Common myeloid progenitor, CD34-positive (primary cell): ENCODE measurements around the gene KANK2. TPM values are rescaled to one million over a fixed set of nuclear protein-coding genes. Genes with fewer than 3 reads are reported as not detected.

Source experiments
- CTCF ChIA-PET: fragments of 350-600 bp; sonication (Branson Sonifier 250); formaldehyde crosslinking; loops from one replicate; lab custom pipeline; 2021; ENCODE audit warnings: antibody characterized with exemption; lab: Charles Lee
- POLR2A ChIA-PET: fragments of 350-600 bp; sonication (Branson Sonifier 250); formaldehyde crosslinking; loops from one replicate; lab custom pipeline; 2021; ENCODE audit warnings: antibody characterized with exemption; lab: Charles Lee
- DNase-seq, 3 donors: peaks; one replicate each; pipeline versions ENCODE4 v3.0.0 to v3.0.0-alpha.2; 2013
- H3K27ac ChIP-seq, 2 experiments: 1 replicate in 1 of 2; 2 replicates in 1 of 2; pipeline ENCODE4 v1.7.0; 2013; ENCODE audit warnings: inconsistent platforms in 2 of 2, low read length in 2 of 2, mild to moderate bottlenecking in 2 of 2, low read depth in 1 of 2, moderate library complexity in 1 of 2; ENCODE audit not compliant: severe bottlenecking in 2 of 2, insufficient read depth in 1 of 2, poor library complexity in 1 of 2
- H3K27me3 ChIP-seq, 5 experiments: replicated peaks in 2 of 5; 1 replicate in 3 of 5; 2 replicates in 2 of 5; pipeline versions ENCODE4 v1.6.1 to v1.7.0; 2013; ENCODE audit warnings: low read length in 4 of 5, mild to moderate bottlenecking in 2 of 5, moderate library complexity in 2 of 5, inconsistent platforms in 1 of 5; ENCODE audit not compliant: insufficient read depth in 5 of 5, control insufficient read depth in 4 of 5
- H3K36me3 ChIP-seq, 4 experiments: 1 replicate in 2 of 4; 2 replicates in 2 of 4; pipeline versions ENCODE4 v1.6.1 to v1.7.0; 2013; ENCODE audit warnings: low read length in 3 of 4, control low read depth in 1 of 4, mild to moderate bottlenecking in 1 of 4; ENCODE audit not compliant: control insufficient read depth in 4 of 4, insufficient read depth in 4 of 4
- H3K4me1 ChIP-seq, 4 experiments: 1 replicate in 3 of 4; 2 replicates in 1 of 4; pipeline versions ENCODE4 v1.6.1 to v1.7.1; 2013; ENCODE audit warnings: low read length in 3 of 4, mild to moderate bottlenecking in 3 of 4, control low read depth in 1 of 4, inconsistent platforms in 1 of 4, moderate library complexity in 1 of 4; ENCODE audit not compliant: control insufficient read depth in 4 of 4, insufficient read depth in 4 of 4; ENCODE audit errors: control extremely low read depth in 1 of 4
- H3K4me3 ChIP-seq, 7 experiments: 1 replicate in 4 of 7; 2 replicates in 3 of 7; pipeline versions ENCODE4 v1.5.1 to v1.7.0; 2013; ENCODE audit warnings: mild to moderate bottlenecking in 7 of 7, low read length in 6 of 7, moderate library complexity in 6 of 7, inconsistent platforms in 2 of 7, low read depth in 2 of 7, control low read depth in 1 of 7; ENCODE audit not compliant: insufficient read depth in 4 of 7, control insufficient read depth in 1 of 7; ENCODE audit errors: extremely low read depth in 1 of 7
- H3K9me3 ChIP-seq, 5 experiments: 1 replicate in 4 of 5; 2 replicates in 1 of 5; pipeline versions ENCODE4 v1.6.1 to v1.7.1; 2013; ENCODE audit warnings: low read length in 4 of 5, mild to moderate bottlenecking in 2 of 5, inconsistent platforms in 1 of 5, low read depth in 1 of 5, moderate library complexity in 1 of 5; ENCODE audit not compliant: control insufficient read depth in 4 of 5, insufficient read depth in 2 of 5; ENCODE audit errors: control extremely low read depth in 1 of 5
- WGBS: methylation state at CpG from one replicate; pipeline ENCODE4 v1.1.5; 2013; ENCODE audit not compliant: insufficient coverage; 5-methylcytosine and 5-hydroxymethylcytosine counted together
- polyA plus RNA-seq: library from polyadenylated mRNA; unstranded; fragments of 120-200 nt; gene quantifications from one replicate; pipeline ENCODE4 v1.2.1, GENCODE V29; 2013

Gene KANK2
- polyA plus RNA-seq = 19.4 TPM

DNA sequence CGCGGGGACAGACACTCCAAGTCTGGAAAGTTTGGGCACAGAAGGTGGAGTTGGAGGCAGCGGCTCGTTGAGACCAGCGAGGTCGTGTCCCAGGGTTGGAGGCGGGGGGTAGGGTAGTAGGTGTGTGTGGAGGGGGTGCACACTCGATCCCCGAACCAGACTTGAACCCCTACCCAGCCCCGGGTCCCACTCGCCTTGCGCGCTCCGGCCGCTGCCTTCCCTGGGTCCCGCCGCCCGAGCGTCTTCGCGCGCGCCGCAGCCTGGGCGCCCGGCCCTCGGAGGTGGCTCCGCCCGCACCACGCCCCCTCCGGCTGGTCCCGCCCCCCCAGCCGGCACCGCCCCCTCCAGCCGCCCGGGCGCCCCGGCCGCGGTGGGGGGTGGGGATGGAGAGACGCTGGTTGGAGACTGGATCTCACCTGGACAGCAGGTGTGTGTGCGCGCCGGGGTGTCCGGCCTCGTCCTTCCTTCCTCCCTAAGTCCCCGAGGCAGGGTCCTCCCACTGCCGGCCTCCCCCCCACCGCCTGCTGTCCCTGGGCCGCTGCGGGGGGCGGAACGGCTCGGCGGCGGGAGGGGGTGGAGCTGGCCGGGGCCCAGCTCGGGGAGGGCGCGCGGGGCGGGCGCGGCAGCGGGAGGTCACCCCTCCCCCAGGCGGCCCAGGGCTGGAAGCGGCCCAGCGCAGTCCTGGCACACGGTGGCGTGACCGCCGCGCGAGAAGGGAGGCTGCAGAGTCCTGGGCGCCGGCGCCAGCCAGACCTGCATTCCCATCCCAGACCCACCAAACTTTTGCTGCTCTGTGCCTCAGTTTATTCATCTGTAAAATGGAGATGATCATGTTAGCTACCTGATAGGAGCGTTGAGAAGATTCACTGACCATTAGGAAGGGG is at the start of gene KANK2:
Gene KANK2, minus strand, starts transcription at position 255 of the 884 bp plus-strand sequence. CDS start 3,034 bp downstream, outside the sequence.
- 2% methylated on average over 29 of the region's 78 CpGs for WGBS
- no peaks in the 10 kb centered on the region for H3K27me3 ChIP-seq
- H3K4me1 ChIP-seq = peaks cover 0 to 37% (median 26%) of the 10 kb centered on the region in 4 experiments
- H3K4me3 ChIP-seq = peak within 1 kb of the TSS; percentile 42 to 87 (median 72)
- ChIA-PET CTCF (interaction anchor here (1.0 to 1.5 kb wide), 3 partner anchors 8 to 44 kb away, joined by 3 to 4 read pairs (median 3); no protein-coding TSS in a partner anchor), POLR2A (no interaction called here)
- no peaks in the 10 kb centered on the region for H3K9me3 ChIP-seq
- peak within 1 kb of the TSS in 1 of 2 experiments; percentile 34 for H3K27ac ChIP-seq
- peak; percentile 65 to 79 (median 71) for DNase-seq
- peaks cover 0 to 15% (median 0%) of the 10 kb centered on the region in 4 experiments for H3K36me3 ChIP-seq

DNA sequence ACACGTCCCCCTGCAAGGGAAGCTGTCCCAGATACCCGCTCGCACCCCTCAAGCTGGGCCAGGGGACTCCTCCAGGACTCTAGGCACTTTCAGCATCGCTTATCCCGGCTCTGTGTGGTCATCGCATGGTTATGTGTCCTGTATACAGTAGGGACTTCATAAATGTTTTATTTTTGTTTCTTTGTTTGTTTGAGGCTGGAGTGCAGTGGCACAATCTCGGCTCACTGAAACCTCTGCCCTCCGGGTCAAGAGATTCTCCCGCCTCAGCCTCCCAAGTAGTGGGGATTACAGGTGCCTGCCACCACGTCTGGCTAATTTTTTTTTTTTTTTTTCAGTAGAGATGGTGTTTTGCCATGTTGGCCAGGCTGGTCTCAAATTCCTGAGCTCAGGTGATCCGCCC is 49.6 kb upstream of the KANK2 start:
- CTCF ChIA-PET = interaction anchor here (1.2 to 1.4 kb wide), 2 partner anchors 16 to 22 kb away, joined by 3 read pairs; no protein-coding TSS in a partner anchor
- WGBS = 98% methylated on average over 7 of the region's 11 CpGs

DNA sequence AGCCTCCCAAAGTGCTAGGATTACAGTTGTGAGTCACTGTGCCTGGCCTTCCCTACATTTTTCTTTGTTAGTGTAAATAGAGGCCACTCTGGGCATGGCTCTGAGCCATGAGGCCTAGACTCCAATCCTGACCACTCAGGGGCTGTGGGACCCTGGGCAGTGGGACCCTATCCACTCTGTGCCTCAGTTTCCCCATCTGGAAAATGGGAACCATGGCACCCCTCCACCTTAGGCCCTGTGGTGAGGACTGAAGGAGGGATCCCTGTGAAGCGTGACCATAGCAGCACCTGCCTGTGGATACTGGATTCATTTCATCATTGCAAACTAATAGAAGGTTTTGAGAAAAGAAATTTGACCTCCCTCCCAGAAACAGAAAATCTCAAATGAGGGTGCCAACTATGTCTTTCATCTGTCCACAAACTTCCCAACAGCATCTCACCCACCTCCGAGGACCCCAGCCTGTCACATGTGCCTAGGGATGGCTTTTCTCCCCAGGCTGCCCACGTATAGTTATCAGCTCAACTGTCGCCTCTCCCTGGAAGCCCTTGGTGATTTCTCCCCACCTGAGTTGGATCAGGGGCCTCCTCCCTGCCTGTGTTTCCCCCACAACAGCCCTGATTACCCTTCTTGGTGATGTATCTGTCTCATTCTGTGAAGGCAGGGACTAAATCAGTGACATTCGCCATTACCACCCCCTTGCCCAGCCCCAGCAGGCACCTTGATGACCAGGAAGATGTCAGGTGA is 47.7 kb upstream of the KANK2 start:
- no peaks in the 10 kb centered on the region for H3K36me3 ChIP-seq
- POLR2A ChIA-PET = no interaction called here
- DNase-seq = no peak
- no peak overlapping the region for H3K27ac ChIP-seq
- peaks cover 0 to 9% (median 3%) of the 10 kb centered on the region in 4 experiments for H3K4me1 ChIP-seq
- H3K27me3 ChIP-seq = peaks cover 0 to 4% (median 0%) of the 10 kb centered on the region in 5 experiments
- WGBS = 93% methylated on average over 5 of the region's 5 CpGs
- CTCF ChIA-PET = interaction anchor here (1.0 to 5.2 kb wide), 3 partner anchors 32 to 42 kb away, joined by 3 to 27 read pairs (median 4); no protein-coding TSS in a partner anchor
- no peaks in the 10 kb centered on the region for H3K9me3 ChIP-seq
- no peak overlapping the region for H3K4me3 ChIP-seq

More for the DNA sequence above, 49.6 kb upstream of the KANK2 start:
- POLR2A ChIA-PET = no interaction called here
- peaks cover 0 to 4% (median 0%) of the 10 kb centered on the region in 5 experiments for H3K27me3 ChIP-seq
- no peak overlapping the region for H3K4me3 ChIP-seq
- no peak for DNase-seq
- no peaks in the 10 kb centered on the region for H3K9me3 ChIP-seq
- H3K36me3 ChIP-seq = no peaks in the 10 kb centered on the region
- peaks cover 0 to 9% (median 3%) of the 10 kb centered on the region in 4 experiments for H3K4me1 ChIP-seq
- H3K27ac ChIP-seq = no peak overlapping the region

DNA sequence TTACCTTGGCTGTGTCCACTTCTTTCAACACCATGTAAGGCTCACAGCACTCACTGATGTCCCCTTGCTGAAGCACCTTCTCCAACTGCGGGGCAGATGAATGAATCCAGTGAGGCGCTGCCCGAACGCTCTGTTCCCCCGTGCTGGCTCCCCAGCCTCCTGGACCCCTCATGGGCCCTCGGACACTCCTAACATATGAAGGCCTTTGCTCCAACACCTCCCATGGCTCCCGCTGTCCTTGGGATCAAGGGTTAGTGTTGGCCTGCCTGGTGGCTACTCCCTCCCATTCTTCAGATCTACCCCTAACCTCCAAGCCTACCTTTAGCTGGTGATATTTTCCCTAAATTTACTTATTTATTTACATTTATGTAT is 46.4 kb upstream of the KANK2 start:
- CTCF ChIA-PET = interaction anchor here (0.7 to 5.2 kb wide), 12 partner anchors 8 to 239 kb away, joined by 3 to 27 read pairs (median 3); no protein-coding TSS in a partner anchor
- Histone ChIP-seq H3K9me3 (peaks cover 0 to 9% (median 3%) of the 10 kb centered on the region in 5 experiments), H3K36me3 (no peaks in the 10 kb centered on the region), H3K27me3 (peaks cover 0 to 4% (median 0%) of the 10 kb centered on the region in 5 experiments), H3K4me3 (peak overlapping the region in 2 of 7 experiments; percentile 36 to 45), H3K4me1 (peaks cover 0 to 9% (median 3%) of the 10 kb centered on the region in 4 experiments), H3K27ac (no peak overlapping the region)
- WGBS = 94% methylated on average over 7 of the region's 7 CpGs
- POLR2A ChIA-PET = no interaction called here
- no peak for DNase-seq

DNA sequence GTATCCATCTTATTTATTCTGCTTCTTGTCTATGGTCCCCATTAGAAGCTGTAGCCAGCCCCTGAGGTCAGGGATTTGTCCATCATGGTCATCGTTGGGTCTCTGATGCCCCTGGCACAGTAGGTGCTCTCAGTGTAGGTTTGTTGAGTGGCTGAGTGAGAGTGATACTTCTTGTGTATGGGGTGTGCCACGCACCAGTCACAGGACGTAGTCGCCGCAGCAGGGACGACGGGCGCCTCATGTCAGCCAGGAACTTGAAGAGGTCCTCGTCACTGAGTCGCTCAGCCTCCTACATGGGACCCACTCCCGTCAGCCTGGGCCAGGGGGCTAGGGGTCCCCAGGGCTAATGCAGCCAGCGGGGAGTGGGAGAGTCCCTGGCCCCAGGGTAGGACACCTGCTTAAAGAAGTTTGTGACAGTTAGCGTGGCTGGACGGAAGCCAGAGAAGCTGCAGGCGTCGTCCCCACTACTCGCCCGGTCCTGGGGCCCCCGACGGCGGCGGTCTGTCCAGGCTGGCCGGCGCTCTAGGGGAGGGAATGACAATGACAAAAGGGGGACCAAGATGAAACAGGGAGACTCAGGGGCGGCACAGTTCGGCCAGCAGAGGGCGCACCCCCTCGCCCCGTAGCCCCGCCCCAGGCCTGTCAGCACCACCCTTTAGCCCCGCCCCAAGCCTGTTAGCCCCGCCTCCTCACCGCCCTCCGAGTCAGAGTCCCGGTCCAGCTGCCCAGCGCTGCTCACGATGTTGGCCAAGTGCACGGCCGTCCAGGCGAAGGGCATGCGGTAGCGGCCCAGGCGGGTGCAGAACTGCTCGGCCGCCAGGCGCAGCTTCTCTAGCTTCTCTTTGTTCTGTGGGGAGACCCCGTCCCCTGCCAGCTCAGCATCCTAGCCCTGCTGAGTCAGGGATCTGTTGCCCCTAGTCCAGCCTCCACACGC is 45.8 kb upstream of the KANK2 start:
- H3K9me3 ChIP-seq = peaks cover 0 to 10% (median 4%) of the 10 kb centered on the region in 5 experiments
- H3K4me3 ChIP-seq = peak overlapping the region in 2 of 7 experiments; percentile 36 to 45
- DNase-seq = peak; percentile 66 to 78 (median 75)
- WGBS = 43% methylated on average over 39 of the region's 48 CpGs
- no peaks in the 10 kb centered on the region for H3K36me3 ChIP-seq
- H3K4me1 ChIP-seq = peaks cover 0 to 9% (median 3%) of the 10 kb centered on the region in 4 experiments
- ChIA-PET POLR2A (no interaction called here), CTCF (interaction anchor here (0.7 to 5.2 kb wide), 17 partner anchors 9 to 240 kb away, joined by 3 to 27 read pairs (median 3); no protein-coding TSS in a partner anchor)
- H3K27ac ChIP-seq = no peak overlapping the region
- peaks cover 0 to 4% (median 0%) of the 10 kb centered on the region in 5 experiments for H3K27me3 ChIP-seq

DNA sequence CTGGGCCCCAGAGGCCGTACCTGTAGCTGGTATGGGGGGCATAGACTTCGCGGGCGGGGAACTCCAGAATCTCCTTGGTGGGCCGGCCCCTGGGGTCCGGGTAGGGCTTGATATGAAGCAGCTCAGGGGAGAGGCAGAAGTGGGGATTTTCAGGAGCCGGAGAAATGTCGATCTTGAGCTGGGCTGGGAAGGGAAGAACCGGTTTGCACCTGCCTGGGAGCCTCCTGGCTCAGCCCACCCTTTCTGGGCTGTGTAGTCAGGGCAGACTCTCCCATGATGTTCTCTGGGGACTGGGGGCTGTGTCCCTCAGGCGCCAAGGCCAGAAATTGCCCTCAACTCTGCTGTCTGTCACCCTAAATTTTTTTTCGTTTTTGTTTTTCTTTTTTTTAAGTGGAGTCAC is 44.7 kb upstream of the KANK2 start:
- peaks cover 0 to 10% (median 4%) of the 10 kb centered on the region in 5 experiments for H3K9me3 ChIP-seq
- POLR2A ChIA-PET = no interaction called here
- H3K4me3 ChIP-seq = no peak overlapping the region
- no peaks in the 10 kb centered on the region for H3K36me3 ChIP-seq
- peaks cover 0 to 9% (median 3%) of the 10 kb centered on the region in 4 experiments for H3K4me1 ChIP-seq
- peaks cover 0 to 4% (median 0%) of the 10 kb centered on the region in 5 experiments for H3K27me3 ChIP-seq
- CTCF ChIA-PET = interaction anchor here (0.8 to 5.2 kb wide), 8 partner anchors 9 to 84 kb away, joined by 3 to 27 read pairs (median 4); no protein-coding TSS in a partner anchor
- no peak overlapping the region for H3K27ac ChIP-seq
- 98% methylated on average over 9 of the region's 11 CpGs for WGBS
- DNase-seq = no peak
